ENCODE results near the gene AGBL4.

AGBL4 gene

GRCh38 chr1:48617252-48617651 is 1406.5 kb downstream of the AGBL4 start:
- ATAC-seq, result no peak
- TF ChIP-seq OSR1 (CRISPR knock-in tag; IDR thresholded peaks at IDR 0.05) (no peak), TSHZ2 (CRISPR knock-in tag; IDR thresholded peaks at IDR 0.05) (no peak), CREB5 (CRISPR knock-in tag; IDR thresholded peaks at IDR 0.05; ENCODE audit: low read depth) (no peak), ZNF565 (CRISPR knock-in tag; conservative IDR thresholded peaks at IDR 0.05; ENCODE audit: low read depth) (no peak), ZFP30 (CRISPR knock-in tag; IDR thresholded peaks at IDR 0.05) (no peak), ESRRG (CRISPR knock-in tag; IDR thresholded peaks at IDR 0.05) (no peak), TCF4 (CRISPR knock-in tag; IDR thresholded peaks at IDR 0.05; ENCODE audit: borderline replicate concordance) (no peak)

DNA sequence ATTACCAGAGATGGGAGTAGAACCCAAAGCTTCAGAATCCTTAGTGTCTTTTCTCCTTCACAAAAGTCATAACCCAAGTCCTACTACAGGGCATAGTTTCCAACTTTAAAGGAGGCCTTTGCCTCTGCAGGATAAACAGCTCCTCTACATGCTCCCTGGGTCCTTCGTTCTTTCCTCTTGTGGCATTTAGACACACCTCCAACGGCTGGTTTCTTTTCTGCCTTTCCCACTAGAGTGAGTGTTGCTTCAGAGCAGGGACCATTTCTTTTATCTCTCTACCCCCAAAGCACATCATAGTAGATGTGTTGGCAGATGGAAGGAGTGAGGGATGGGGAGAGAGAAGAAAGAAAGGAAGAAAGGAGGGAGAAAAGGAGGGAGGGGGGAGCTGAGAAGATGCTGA is 1407.0 kb downstream of the AGBL4 start:
- ATAC-seq, result no peak
- TF ChIP-seq BACH2 (CRISPR knock-in tag; IDR thresholded peaks at IDR 0.05; ENCODE audit: borderline replicate concordance) (no peak), ZFP30 (CRISPR knock-in tag; IDR thresholded peaks at IDR 0.05) (no peak), TSHZ2 (CRISPR knock-in tag; IDR thresholded peaks at IDR 0.05) (no peak), CREB5 (CRISPR knock-in tag; IDR thresholded peaks at IDR 0.05; ENCODE audit: low read depth) (no peak), ZNF8 (CRISPR knock-in tag; IDR thresholded peaks at IDR 0.05) (no peak), OSR1 (CRISPR knock-in tag; IDR thresholded peaks at IDR 0.05) (no peak)

GRCh38 chr1:48611841-48612240 is 1411.9 kb downstream of the AGBL4 start:
- no peak for ATAC-seq
- TF ChIP-seq SNAI2 (CRISPR knock-in tag; IDR thresholded peaks at IDR 0.05) (no peak), TSHZ2 (CRISPR knock-in tag; IDR thresholded peaks at IDR 0.05) (no peak), CSRNP3 (CRISPR knock-in tag; IDR thresholded peaks at IDR 0.05) (no peak), ARNTL (CRISPR knock-in tag; IDR thresholded peaks at IDR 0.05; ENCODE audit: borderline replicate concordance, low read depth) (no peak), ZNF565 (CRISPR knock-in tag; conservative IDR thresholded peaks at IDR 0.05; ENCODE audit: low read depth) (no peak), RARB (CRISPR knock-in tag; IDR thresholded peaks at IDR 0.05) (no peak), ZNF8 (CRISPR knock-in tag; IDR thresholded peaks at IDR 0.05) (no peak), CSDC2 (CRISPR knock-in tag; IDR thresholded peaks at IDR 0.05) (no peak), ESRRG (CRISPR knock-in tag; IDR thresholded peaks at IDR 0.05) (no peak)
